Calu3 (cell line): Measurements from ENCODE around the gene OXT. TPM values are rescaled to one million over a fixed set of nuclear protein-coding genes. Genes with fewer than 3 reads are reported as not detected.
A peak's percentile ranks its signal among the peaks of the same experiment; 100 is the strongest.
"Not testable (repeated sequence)": the region's sequence is repeated elsewhere in the genome, so short reads cannot be mapped to it uniquely, and the experiment has no call there.

Experiments
- BruUV-seq: library from RNA; stranded (reverse); fragments of 400-500 nt; replicated peaks from 2 replicates; lab custom pipeline; 2021; lab: Mats Ljungman, UMichigan
- CTCF ChIA-PET: fragments of 300-600 bp; sonication (Branson Sonifier 250); formaldehyde crosslinking; loops from one replicate; lab custom pipeline; 2022; ENCODE audit warnings: antibody characterized with exemption; lab: Charles Lee
- DNase-seq: peaks from one replicate; pipeline ENCODE4 v3.0.0; 2022
- H3K27ac Mint-ChIP-seq: one replicate; pipeline ENCODE4 v1.8.0; 2022; ENCODE audit warnings: mixed read lengths; ENCODE audit not compliant: unreplicated experiment
- H3K27me3 Mint-ChIP-seq: one replicate; pipeline ENCODE4 v1.8.0; 2022; ENCODE audit warnings: mixed read lengths; ENCODE audit not compliant: unreplicated experiment
- H3K36me3 Mint-ChIP-seq: one replicate; pipeline ENCODE4 v1.8.0; 2022; ENCODE audit warnings: mild to moderate bottlenecking, moderate library complexity, mixed read lengths; ENCODE audit not compliant: insufficient read depth, unreplicated experiment
- H3K4me1 Mint-ChIP-seq: one replicate; pipeline ENCODE4 v1.8.0; 2022; ENCODE audit warnings: mild to moderate bottlenecking, low read depth, mixed read lengths; ENCODE audit not compliant: unreplicated experiment
- H3K4me3 Mint-ChIP-seq: one replicate; pipeline ENCODE4 v1.8.0; 2022; ENCODE audit warnings: mild to moderate bottlenecking, low read depth, moderate library complexity, mixed read lengths; ENCODE audit not compliant: unreplicated experiment
- H3K9me3 Mint-ChIP-seq: one replicate; pipeline ENCODE4 v1.8.0; 2022; ENCODE audit warnings: low read depth, mixed read lengths; ENCODE audit not compliant: unreplicated experiment
- intact Hi-C: fragments of 100-400 bp; cut with micrococcal nuclease; formaldehyde crosslinking; loops from one replicate; pipeline ENCODE4 v1.10.0; 2022; ENCODE audit not compliant: unreplicated experiment
- total RNA-seq: library from RNA; stranded (reverse); gene quantifications from 2 replicates; pipeline ENCODE4 v1.2.3, GENCODE V29; 2022
- TF ChIP-seq, protein P1 (sequence below): fragments of 200-600 bp; IDR thresholded peaks from one replicate; pipeline ENCODE4 v1.8.0; 2022; ENCODE audit warnings: antibody characterized with exemption; ENCODE audit not compliant: unreplicated experiment

OXT gene
- total RNA-seq, 1 experiment from 2014 or later: not detected

DNA sequence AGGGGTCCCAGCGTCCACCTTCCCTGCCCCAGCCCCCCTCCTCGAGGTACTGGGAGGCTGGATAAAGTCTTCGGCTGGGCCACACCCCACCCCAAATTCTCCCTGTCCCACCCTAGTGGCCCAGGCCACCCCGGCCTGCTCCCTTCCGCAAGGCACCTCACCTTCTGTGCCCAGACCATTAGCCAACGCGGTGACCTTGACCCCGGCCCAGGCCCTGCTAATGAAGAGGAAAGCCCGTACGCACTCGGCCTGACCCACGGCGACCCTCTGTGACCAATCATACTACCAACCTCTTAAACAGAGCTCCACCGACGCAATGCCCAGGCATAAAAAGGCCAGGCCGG is 182 bp upstream of the OXT start:
- TF ChIP-seq, protein P1, sequence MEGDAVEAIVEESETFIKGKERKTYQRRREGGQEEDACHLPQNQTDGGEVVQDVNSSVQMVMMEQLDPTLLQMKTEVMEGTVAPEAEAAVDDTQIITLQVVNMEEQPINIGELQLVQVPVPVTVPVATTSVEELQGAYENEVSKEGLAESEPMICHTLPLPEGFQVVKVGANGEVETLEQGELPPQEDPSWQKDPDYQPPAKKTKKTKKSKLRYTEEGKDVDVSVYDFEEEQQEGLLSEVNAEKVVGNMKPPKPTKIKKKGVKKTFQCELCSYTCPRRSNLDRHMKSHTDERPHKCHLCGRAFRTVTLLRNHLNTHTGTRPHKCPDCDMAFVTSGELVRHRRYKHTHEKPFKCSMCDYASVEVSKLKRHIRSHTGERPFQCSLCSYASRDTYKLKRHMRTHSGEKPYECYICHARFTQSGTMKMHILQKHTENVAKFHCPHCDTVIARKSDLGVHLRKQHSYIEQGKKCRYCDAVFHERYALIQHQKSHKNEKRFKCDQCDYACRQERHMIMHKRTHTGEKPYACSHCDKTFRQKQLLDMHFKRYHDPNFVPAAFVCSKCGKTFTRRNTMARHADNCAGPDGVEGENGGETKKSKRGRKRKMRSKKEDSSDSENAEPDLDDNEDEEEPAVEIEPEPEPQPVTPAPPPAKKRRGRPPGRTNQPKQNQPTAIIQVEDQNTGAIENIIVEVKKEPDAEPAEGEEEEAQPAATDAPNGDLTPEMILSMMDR: no peak
- DNase-seq: no peak
- H3K4me1 Mint-ChIP-seq: peaks cover 7% of the 10 kb centered on the region
- H3K36me3 Mint-ChIP-seq: no peaks in the 10 kb centered on the region
- H3K9me3 Mint-ChIP-seq: no peaks in the 10 kb centered on the region
- CTCF ChIA-PET: no interaction called here
- intact Hi-C loops: no loop called here
- peak overlapping the region; percentile 55 for H3K4me3 Mint-ChIP-seq
- peak overlapping the region; percentile 69 for H3K27ac Mint-ChIP-seq
- peaks cover 22% of the 10 kb centered on the region for H3K27me3 Mint-ChIP-seq
- no TSS peak for BruUV-seq

DNA sequence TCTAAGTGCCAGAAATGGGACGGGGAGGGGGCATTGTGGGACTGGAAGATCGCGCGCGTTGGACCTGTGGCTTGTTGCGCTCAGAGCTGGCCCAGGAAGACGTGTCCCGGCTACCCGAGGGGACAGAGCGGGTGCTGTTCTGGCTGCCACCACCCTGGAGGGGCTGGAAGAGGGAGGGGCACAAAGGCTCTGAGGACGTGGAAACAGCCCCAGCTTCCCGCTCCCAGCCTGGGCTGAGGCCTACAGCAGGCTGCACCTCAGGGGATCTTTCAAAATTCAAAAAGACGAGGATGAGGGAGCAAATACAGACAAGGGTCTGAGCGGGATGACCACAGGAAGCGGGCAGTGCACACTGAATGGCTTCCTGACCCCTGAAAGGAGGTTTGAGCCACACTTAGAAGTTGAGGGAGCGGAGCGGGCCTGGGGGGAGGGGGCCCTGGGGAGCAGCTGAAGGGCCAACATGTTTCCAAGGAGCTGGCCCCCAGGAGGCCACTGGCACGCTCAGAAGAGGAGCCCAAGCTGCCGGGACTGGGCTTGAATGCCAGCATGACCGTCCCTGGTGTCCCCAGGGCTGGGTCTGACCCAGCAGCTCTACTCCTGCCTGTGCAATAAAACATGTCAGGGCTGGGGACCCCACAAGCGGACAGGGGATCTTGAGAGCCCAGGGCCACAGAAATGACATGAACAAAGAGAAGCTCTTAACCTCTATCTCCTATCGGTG is 1.3 kb downstream of the OXT start:
- Mint-ChIP-seq H3K27ac (no peak overlapping the region), H3K9me3 (no peaks in the 10 kb centered on the region), H3K27me3 (peaks cover 12% of the 10 kb centered on the region), H3K4me3 (peak overlapping the region; percentile 55), H3K4me1 (peaks cover 7% of the 10 kb centered on the region), H3K36me3 (no peaks in the 10 kb centered on the region)
- no peak for DNase-seq
- TF ChIP-seq, protein P1: no peak
- CTCF ChIA-PET: interaction anchor here (0.5 kb wide), 1 partner anchor 352 kb away, joined by 11 read pairs; no protein-coding TSS in a partner anchor
- intact Hi-C loops: no loop called here
- BruUV-seq: no TSS peak

DNA sequence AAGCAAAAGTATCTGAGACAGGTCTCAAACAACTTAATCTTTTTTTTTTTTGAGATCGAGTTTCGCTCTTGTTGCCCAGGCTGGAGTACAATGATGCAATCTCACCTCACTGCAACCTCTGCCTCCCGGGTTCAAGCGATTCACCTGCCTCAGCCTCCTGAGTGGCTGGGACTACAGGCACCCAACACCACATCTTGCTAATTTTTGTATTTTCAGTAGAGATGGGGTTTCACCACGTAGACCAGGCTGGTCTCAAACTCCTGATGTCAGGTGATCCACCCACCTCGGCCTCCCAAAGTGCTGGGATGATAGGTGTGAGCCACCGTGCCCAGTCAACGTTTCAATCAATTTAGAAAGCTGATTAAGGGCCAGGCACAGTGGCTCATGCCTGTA is 1.8 kb downstream of the OXT start:
- H3K27me3 Mint-ChIP-seq: peaks cover 12% of the 10 kb centered on the region
- CTCF ChIA-PET: interaction anchor here (0.5 kb wide), 1 partner anchor 353 kb away, joined by 11 read pairs; no protein-coding TSS in a partner anchor
- H3K36me3 Mint-ChIP-seq, H3K27ac Mint-ChIP-seq, intact Hi-C loops, BruUV-seq, H3K4me3 Mint-ChIP-seq, DNase-seq, H3K4me1 Mint-ChIP-seq, H3K9me3 Mint-ChIP-seq: not testable (repeated sequence)

DNA sequence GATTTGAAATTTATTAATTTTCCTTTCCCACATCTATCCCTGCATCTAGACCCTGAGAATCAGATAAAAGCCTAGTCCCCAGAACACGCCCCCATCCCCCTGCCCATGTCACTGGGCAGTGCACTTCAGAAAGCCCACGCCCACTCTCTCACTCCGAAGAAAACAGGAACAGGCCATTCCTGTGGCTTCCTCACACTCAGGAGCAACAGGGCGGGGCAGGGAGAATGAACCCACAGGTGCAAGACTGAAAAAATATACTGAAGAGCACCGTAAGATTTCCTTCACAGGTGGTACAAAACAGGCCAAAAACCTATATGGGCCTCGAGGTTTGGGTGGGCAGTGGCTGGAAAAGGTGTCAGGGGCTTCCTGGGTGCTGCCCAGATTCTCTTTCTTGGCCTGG is 3.4 kb downstream of the OXT start:
- TF ChIP-seq, protein P1: no peak
- CTCF ChIA-PET: no interaction called here
- peaks cover 7% of the 10 kb centered on the region for H3K4me1 Mint-ChIP-seq
- peaks cover 12% of the 10 kb centered on the region for H3K27me3 Mint-ChIP-seq
- no peak for DNase-seq
- H3K4me3 Mint-ChIP-seq: no peak overlapping the region
- BruUV-seq: no TSS peak
- intact Hi-C loops: no loop called here
- H3K36me3 Mint-ChIP-seq: no peaks in the 10 kb centered on the region
- H3K27ac Mint-ChIP-seq: no peak overlapping the region
- no peaks in the 10 kb centered on the region for H3K9me3 Mint-ChIP-seq

DNA sequence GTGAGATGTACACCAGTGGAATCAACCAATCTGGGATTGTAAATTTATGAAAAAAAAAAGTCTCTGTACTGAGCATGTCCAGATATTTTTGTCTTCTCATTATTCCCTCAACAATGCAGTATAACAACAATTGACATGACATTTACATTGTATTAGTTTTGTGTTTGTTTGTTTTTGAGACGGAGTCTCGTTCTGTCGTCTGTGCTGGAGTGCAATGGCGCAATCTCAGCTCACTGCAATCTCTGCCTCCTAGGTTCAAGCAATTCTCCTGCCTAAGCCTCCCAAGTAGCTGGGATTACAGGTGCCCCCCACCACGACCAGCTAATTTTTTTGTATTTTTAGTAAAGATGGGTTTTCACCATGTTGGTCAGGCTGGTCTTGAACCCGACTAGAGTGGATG is 3.9 kb downstream of the OXT start:
- intact Hi-C loops, DNase-seq, H3K9me3 Mint-ChIP-seq, H3K27ac Mint-ChIP-seq, H3K36me3 Mint-ChIP-seq, H3K4me1 Mint-ChIP-seq, CTCF ChIA-PET, BruUV-seq, H3K4me3 Mint-ChIP-seq: not testable (repeated sequence)
- peaks cover 16% of the 10 kb centered on the region for H3K27me3 Mint-ChIP-seq
